H1 (cell line): ENCODE data around the gene LIMS1. TPM values are rescaled to one million over a fixed set of nuclear protein-coding genes. Genes with fewer than 3 reads are reported as not detected.

ENCODE experiments used
- CTCF ChIA-PET: fragments of 300-600 bp; sonication (Branson Sonifier 250); formaldehyde crosslinking; loops from one replicate; lab custom pipeline; 2021; ENCODE audit not compliant: partially characterized antibody; lab: Charles Lee
- POLR2A ChIA-PET: fragments of 300-600 bp; sonication (Branson Sonifier 250); formaldehyde crosslinking; loops from one replicate; lab custom pipeline; 2021; ENCODE audit warnings: inconsistent platforms; ENCODE audit not compliant: partially characterized antibody; lab: Charles Lee
- DNase-seq, 2 experiments: peaks; one replicate each; pipeline versions ENCODE4 v3.0.0 to v3.0.0-alpha.2; 2010 to 2022; ENCODE audit warnings: low spot score in 2 of 2, low read depth in 1 of 2, mixed read lengths in 1 of 2
- FAIRE-seq: peaks from 2 replicates; lab custom pipeline; 2011; peaks lifted over from hg19 to GRCh38; lab: Jason Lieb, UNC
- H2AFZ ChIP-seq: 2 replicates; pipeline ENCODE4 v1.8.1; 2012; ENCODE audit warnings: low read length, inconsistent platforms
- H2AK5ac ChIP-seq: 2 replicates; pipeline ENCODE4 v1.6.1; 2013; ENCODE audit warnings: low read depth, low read length
- H2BK120ac ChIP-seq: replicated peaks from 2 replicates; pipeline ENCODE3; 2013; ENCODE audit warnings: low read depth, low read length, inconsistent platforms
- H2BK12ac ChIP-seq: 2 replicates; pipeline ENCODE4 v1.6.1; 2013; ENCODE audit warnings: low read depth, low read length
- H2BK15ac ChIP-seq: 2 replicates; pipeline ENCODE4 v1.6.1; 2013; ENCODE audit warnings: low read length
- H2BK20ac ChIP-seq: 2 replicates; pipeline ENCODE4 v1.6.1; 2013; ENCODE audit warnings: low read length
- H2BK5ac ChIP-seq: 2 replicates; pipeline ENCODE4 v1.6.1; 2013; ENCODE audit warnings: low read depth, low read length
- H3K14ac ChIP-seq: 2 replicates; pipeline ENCODE4 v1.6.1; 2013; ENCODE audit warnings: inconsistent platforms; ENCODE audit not compliant: insufficient read length
- H3K18ac ChIP-seq: 2 replicates; pipeline ENCODE4 v1.6.1; 2013; ENCODE audit warnings: low read length; ENCODE audit errors: extremely low read depth
- H3K23ac ChIP-seq: 2 replicates; pipeline ENCODE4 v1.6.1; 2013; ENCODE audit warnings: inconsistent platforms; ENCODE audit not compliant: insufficient read length
- H3K23me2 ChIP-seq: 2 replicates; pipeline ENCODE4 v1.6.1; 2013; ENCODE audit warnings: low read depth, low read length
- H3K27ac ChIP-seq: 2 replicates; pipeline ENCODE4 v1.6.1; 2011; ENCODE audit warnings: low read depth, low read length, inconsistent platforms
- H3K27me3 ChIP-seq, 4 experiments: replicated peaks in 1 of 4; 1 replicate in 1 of 4; 2 replicates in 3 of 4; pipeline versions ENCODE4 v1.6.1 to v1.8.1; 2011 to 2013; ENCODE audit warnings: low read length in 3 of 4, mild to moderate bottlenecking in 3 of 4, inconsistent platforms in 2 of 4, mixed read lengths in 2 of 4, moderate library complexity in 1 of 4; ENCODE audit not compliant: control insufficient read depth in 3 of 4, insufficient read depth in 3 of 4; ENCODE audit errors: extremely low read depth in 1 of 4
- H3K36me3 ChIP-seq, 4 experiments: 2 replicates each; pipeline versions ENCODE4 v1.6.1 to v1.8.1; 2011 to 2013; ENCODE audit warnings: mild to moderate bottlenecking in 4 of 4, low read length in 3 of 4, moderate library complexity in 2 of 4, control low read depth in 1 of 4, inconsistent platforms in 1 of 4; ENCODE audit not compliant: insufficient read depth in 4 of 4, control insufficient read depth in 2 of 4
- H3K4ac ChIP-seq: replicated peaks from 2 replicates; pipeline ENCODE3; 2013; ENCODE audit warnings: low read length, low read depth, mixed read lengths, inconsistent platforms; ENCODE audit not compliant: insufficient read length
- H3K4me1 ChIP-seq, 4 experiments: replicated peaks in 1 of 4; 1 replicate in 1 of 4; 2 replicates in 3 of 4; pipeline versions ENCODE4 v1.6.1 to v1.8.1; 2011 to 2013; ENCODE audit warnings: low read length in 3 of 4, inconsistent platforms in 2 of 4, mixed read lengths in 1 of 4; ENCODE audit not compliant: insufficient read depth in 4 of 4, control insufficient read depth in 3 of 4
- H3K4me2 ChIP-seq, 2 experiments: 2 replicates each; pipeline versions ENCODE4 v1.6.1 to v1.8.1; 2011 to 2013; ENCODE audit warnings: low read depth in 2 of 2, low read length in 2 of 2, control low read depth in 1 of 2, inconsistent platforms in 1 of 2, mild to moderate bottlenecking in 1 of 2; ENCODE audit not compliant: insufficient read depth in 1 of 2
- H3K4me3 ChIP-seq, 4 experiments: fragments of 200-600, 300-600 bp in 1 of 4; sonication (generic), shearing (Covaris generic), sonication (Bioruptor Twin) in 1 of 4; 2 replicates each; pipeline versions ENCODE4 v1.5.1 to v1.8.1; 2011 to 2016; ENCODE audit warnings: low read length in 4 of 4, low read depth in 3 of 4, control low read depth in 2 of 4, inconsistent platforms in 2 of 4, mild to moderate bottlenecking in 2 of 4, mixed read lengths in 1 of 4, moderate library complexity in 1 of 4; ENCODE audit not compliant: insufficient read depth in 2 of 4; ENCODE audit errors: extremely low read depth in 1 of 4
- H3K56ac ChIP-seq: replicated peaks from 2 replicates; pipeline ENCODE3; 2013; ENCODE audit warnings: low read depth, mild to moderate bottlenecking, mixed read lengths, low read length, inconsistent platforms; ENCODE audit not compliant: insufficient read length
- H3K79me1 ChIP-seq: 2 replicates; pipeline ENCODE4 v1.6.1; 2013; ENCODE audit warnings: low read depth, low read length, control low read depth
- H3K79me2 ChIP-seq, 2 experiments: 2 replicates each; pipeline versions ENCODE4 v1.6.1 to v1.8.1; 2012 to 2013; ENCODE audit warnings: low read length in 2 of 2, mild to moderate bottlenecking in 2 of 2, inconsistent platforms in 1 of 2; ENCODE audit not compliant: insufficient read depth in 2 of 2, control insufficient read depth in 1 of 2
- H3K9ac ChIP-seq, 4 experiments: replicated peaks in 1 of 4; 1 replicate in 1 of 4; 2 replicates in 3 of 4; pipeline versions ENCODE4 v1.6.1 to v1.8.1; 2011 to 2013; ENCODE audit warnings: low read depth in 3 of 4, low read length in 3 of 4, control low read depth in 2 of 4, mild to moderate bottlenecking in 2 of 4, moderate library complexity in 2 of 4, inconsistent platforms in 1 of 4; ENCODE audit errors: extremely low read depth in 1 of 4
- H3K9me3 ChIP-seq, 2 experiments: 2 replicates each; pipeline versions ENCODE4 v1.6.1 to v1.8.1; 2012 to 2013; ENCODE audit warnings: mild to moderate bottlenecking in 2 of 2, moderate library complexity in 2 of 2, control low read depth in 1 of 2, inconsistent platforms in 1 of 2, low read depth in 1 of 2, low read length in 1 of 2, mixed read lengths in 1 of 2; ENCODE audit not compliant: insufficient read depth in 2 of 2
- H4K20me1 ChIP-seq, 2 experiments: replicated peaks in 1 of 2; 2 replicates each; pipeline versions ENCODE3 to v1.8.1; 2011 to 2013; ENCODE audit warnings: inconsistent platforms in 2 of 2, low read length in 2 of 2, mild to moderate bottlenecking in 1 of 2; ENCODE audit not compliant: insufficient read depth in 2 of 2, control insufficient read depth in 1 of 2
- H4K5ac ChIP-seq: 2 replicates; pipeline ENCODE4 v1.6.1; 2013; ENCODE audit warnings: low read length, low read depth, mixed read lengths, inconsistent platforms; ENCODE audit not compliant: insufficient read length
- H4K8ac ChIP-seq: 2 replicates; pipeline ENCODE4 v1.8.0; 2013; ENCODE audit warnings: mild to moderate bottlenecking, moderate library complexity, low read length, inconsistent platforms; ENCODE audit not compliant: insufficient read depth; ENCODE audit errors: extremely low read depth
- H4K91ac ChIP-seq: replicated peaks from 2 replicates; pipeline ENCODE3; 2013; ENCODE audit warnings: low read length, mixed read lengths, inconsistent platforms; ENCODE audit not compliant: insufficient read length
- BCL11A ChIP-seq, 2 experiments: IDR thresholded peaks; one replicate each; pipeline ENCODE4 v1.6.1; 2011; ENCODE audit warnings: low read depth in 2 of 2, low read length in 2 of 2, mild to moderate bottlenecking in 2 of 2
- CHD2 ChIP-seq: IDR thresholded peaks from 2 replicates; pipeline ENCODE4 v1.6.1; 2012; ENCODE audit warnings: low read length, improper control_type of control experiment
- CREB1 ChIP-seq: IDR thresholded peaks from 2 replicates; pipeline ENCODE4 v1.6.1; 2012; ENCODE audit warnings: inconsistent platforms
- HDAC6 ChIP-seq: IDR thresholded peaks from one replicate; pipeline ENCODE4 v1.7.1; 2012; ENCODE audit warnings: low read depth, mild to moderate bottlenecking, inconsistent platforms, low read length, moderate library complexity
- KDM1A ChIP-seq: fragments of 200-600, 300-600 bp; sonication (generic); IDR thresholded peaks from 2 replicates; pipeline ENCODE4 v1.7.1; 2016; ENCODE audit warnings: mild to moderate bottlenecking, low read length, borderline replicate concordance
- KDM4A ChIP-seq: IDR thresholded peaks from one replicate; pipeline ENCODE4 v1.7.1; 2012; ENCODE audit warnings: low read depth, mild to moderate bottlenecking, moderate library complexity, low read length, inconsistent platforms; ENCODE audit not compliant: severe bottlenecking
- MAFK ChIP-seq: IDR thresholded peaks from 2 replicates; pipeline ENCODE4 v1.6.1; 2012; ENCODE audit warnings: low read depth, mild to moderate bottlenecking, improper control_type of control experiment, low read length
- NRF1 ChIP-seq: IDR thresholded peaks from 2 replicates; pipeline ENCODE4 v1.6.1; 2011; ENCODE audit warnings: mild to moderate bottlenecking, low read depth, low read length, improper control_type of control experiment
- SIRT6 ChIP-seq: IDR thresholded peaks from one replicate; pipeline ENCODE4 v1.7.1; 2012; ENCODE audit warnings: low read length, inconsistent platforms
- SP4 ChIP-seq: IDR thresholded peaks from 2 replicates; pipeline ENCODE4 v1.6.1; 2012; ENCODE audit warnings: low read length, inconsistent platforms
- TEAD4 ChIP-seq: IDR thresholded peaks from 2 replicates; pipeline ENCODE4 v1.6.1; 2012; ENCODE audit warnings: low read depth, low read length, inconsistent platforms, mixed read lengths
- YY1 ChIP-seq: IDR thresholded peaks from 2 replicates; pipeline ENCODE4 v1.6.1; 2011; ENCODE audit warnings: low read depth, mild to moderate bottlenecking, low read length
- WGBS, 2 experiments: shearing (Covaris generic) in 1 of 2; methylation state at CpG; one replicate each; pipeline versions ENCODE4 v1.1.6 to v1.1.7; 2013 to 2015; ENCODE audit warnings: low lambda C conversion rate in 2 of 2, mixed read lengths in 2 of 2, inconsistent platforms in 1 of 2, low coverage in 1 of 2, missing lambda C conversion rate in 1 of 2; ENCODE audit not compliant: insufficient replicate concordance in 2 of 2, insufficient coverage in 1 of 2, insufficient read length in 1 of 2; ENCODE audit errors: extremely low coverage in 1 of 2, missing lambda C conversion rate in 1 of 2; 5-methylcytosine and 5-hydroxymethylcytosine counted together
- polyA plus RNA-seq, 7 experiments: library from polyadenylated mRNA; depleted of rRNA in 3 of 7; stranded (reverse) in 5 of 7; unstranded in 2 of 7; fragments of >200 nt in 5 of 7; fragments of 200-250 nt in 2 of 7; gene quantifications; 1 replicate in 5 of 7; 2 replicates in 1 of 7; 4 replicates in 1 of 7; pipeline versions ENCODE4 v1.2.1 to v1.2.3, GENCODE V29; 2011 to 2013; ENCODE audit warnings: missing spikeins in 2 of 7, mixed read lengths in 2 of 7
- total RNA-seq: library from RNA; stranded (reverse); fragmentation: NEBNext Ultra II Directional; extraction: Animal tissue kit (Norgen Biotek cat#: 25700); gene quantifications from 2 replicates; pipeline ENCODE4 v1.2.1, GENCODE V29; 2021
- TF ChIP-seq, protein P1 (sequence below): IDR thresholded peaks from 2 replicates; pipeline ENCODE4 v1.6.1; 2012; ENCODE audit warnings: inconsistent platforms
- TF ChIP-seq, protein P2 (sequence below): IDR thresholded peaks from 2 replicates; pipeline ENCODE4 v1.6.1; 2011; ENCODE audit warnings: low read length, improper control_type of control experiment

The LIMS1 gene
- total and polyA plus RNA-seq, 2 of the 8 experiments (the other 6 are each of a cell fraction or from before 2014, with no cell fraction given), result 24.1 to 36.7 TPM

DNA sequence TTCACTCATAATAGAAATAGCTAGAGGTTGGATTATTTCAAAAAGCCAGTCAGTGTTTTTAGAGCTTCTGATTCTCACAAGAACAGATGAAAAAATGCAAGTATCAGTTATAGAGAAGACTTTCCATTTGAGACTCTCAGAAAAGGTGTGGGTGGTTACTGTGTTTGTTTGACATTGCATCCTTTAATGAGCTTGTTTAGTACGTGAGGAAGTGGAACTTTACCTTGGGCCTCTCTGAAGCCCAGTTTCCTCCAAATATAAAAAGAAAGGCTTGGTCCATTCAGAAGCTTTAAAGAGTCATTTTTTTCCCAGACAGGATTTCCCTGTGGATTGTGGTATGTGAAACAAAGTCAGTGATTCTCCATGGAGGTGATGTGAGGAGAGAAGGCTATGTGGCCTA is 95.1 kb downstream of the LIMS1 start:
- Histone ChIP-seq H3K27ac (no peak overlapping the region), H3K79me2 (peaks cover 0 to 4% of the 10 kb centered on the region in 2 experiments; a peak in 1 of 4 replicates), H2AFZ (no peak overlapping the region), H2BK120ac (no peak overlapping the region), H2BK5ac (no peak overlapping the region), H3K23ac (no peak overlapping the region), H3K4me2 (no peak overlapping the region), H3K27me3 (no peaks in the 10 kb centered on the region), H3K4me3 (no peak overlapping the region), H3K4ac (no peak overlapping the region), H3K23me2 (no peaks in the 10 kb centered on the region), H4K8ac (no peak overlapping the region), H2BK12ac (no peak overlapping the region), H3K18ac (no peak overlapping the region), H4K5ac (no peak overlapping the region), H3K79me1 (no peaks in the 10 kb centered on the region; the same call in 1 of the 2 replicates), H3K36me3 (no peaks in the 10 kb centered on the region), H4K91ac (no peak overlapping the region), H2BK15ac (no peak overlapping the region), H2BK20ac (no peak overlapping the region), H3K9me3 (no peaks in the 10 kb centered on the region), H2AK5ac (no peak overlapping the region), H4K20me1 (no peaks in the 10 kb centered on the region), H3K14ac (no peak overlapping the region), H3K56ac (no peak overlapping the region), H3K9ac (no peak overlapping the region), H3K4me1 (no peaks in the 10 kb centered on the region)
- WGBS, 2 experiments, result 74% methylated on average over 1 of the region's 1 CpG; no CpG with 5 or more reads in 1 of the 2 experiments
- CTCF ChIA-PET, result interaction anchor here (1.0 to 10.4 kb wide), 4 partner anchors 7 to 45 kb away, joined by 3 to 167 read pairs (median 8); no protein-coding TSS in a partner anchor
- POLR2A ChIA-PET, result interaction anchor here (0.8 to 0.9 kb wide), 2 partner anchors 8 to 157 kb away, joined by 3 read pairs; partner anchors contain the start of gene CCDC138
- TF ChIP-seq SP4 (no peak), CREB1 (no peak), NRF1 (no peak), KDM1A (no peak), BCL11A (IDR thresholded peaks at IDR 0.05; ENCODE audit: low read depth in 2 of 2, low read length in 2 of 2) (no peak), KDM4A (no peak), TEAD4 (no peak), MAFK (no peak), HDAC6 (no peak), CHD2 (no peak), YY1 (no peak), SIRT6 (no peak)
- TF ChIP-seq, protein P1, sequence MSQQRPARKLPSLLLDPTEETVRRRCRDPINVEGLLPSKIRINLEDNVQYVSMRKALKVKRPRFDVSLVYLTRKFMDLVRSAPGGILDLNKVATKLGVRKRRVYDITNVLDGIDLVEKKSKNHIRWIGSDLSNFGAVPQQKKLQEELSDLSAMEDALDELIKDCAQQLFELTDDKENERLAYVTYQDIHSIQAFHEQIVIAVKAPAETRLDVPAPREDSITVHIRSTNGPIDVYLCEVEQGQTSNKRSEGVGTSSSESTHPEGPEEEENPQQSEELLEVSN, result no peak
- TF ChIP-seq, protein P2, sequence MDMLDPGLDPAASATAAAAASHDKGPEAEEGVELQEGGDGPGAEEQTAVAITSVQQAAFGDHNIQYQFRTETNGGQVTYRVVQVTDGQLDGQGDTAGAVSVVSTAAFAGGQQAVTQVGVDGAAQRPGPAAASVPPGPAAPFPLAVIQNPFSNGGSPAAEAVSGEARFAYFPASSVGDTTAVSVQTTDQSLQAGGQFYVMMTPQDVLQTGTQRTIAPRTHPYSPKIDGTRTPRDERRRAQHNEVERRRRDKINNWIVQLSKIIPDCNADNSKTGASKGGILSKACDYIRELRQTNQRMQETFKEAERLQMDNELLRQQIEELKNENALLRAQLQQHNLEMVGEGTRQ, result no peak
- DNase-seq, result no peak
- FAIRE-seq, result no peak
